Small intestine (tissue), 7 donors: ENCODE data around the gene KCTD2. TPM values are rescaled to one million over a fixed set of nuclear protein-coding genes. Genes with fewer than 3 reads are reported as not detected.

Experiments used
- DNase-seq, 2 donors: peaks; one replicate each; pipeline versions ENCODE4 v3.0.0 to v3.0.0-alpha.2; 2013
- FAIRE-seq: peaks from 2 replicates; lab custom pipeline; 2012; peaks lifted over from hg19 to GRCh38; lab: Jason Lieb, UNC
- H3K27ac ChIP-seq, 3 donors: one replicate each; pipeline ENCODE4 v1.5.1; 2013; ENCODE audit warnings: low read length in 2 of 3, mild to moderate bottlenecking in 2 of 3, control low read depth in 1 of 3, inconsistent platforms in 1 of 3, low read depth in 1 of 3, moderate library complexity in 1 of 3
- H3K27me3 ChIP-seq, 3 donors: one replicate each; pipeline ENCODE4 v1.6.1; 2013; ENCODE audit warnings: low read length in 3 of 3, inconsistent platforms in 1 of 3; ENCODE audit not compliant: control insufficient read depth in 3 of 3, insufficient read depth in 3 of 3
- H3K36me3 ChIP-seq, 3 donors: one replicate each; pipeline ENCODE4 v1.6.1; 2013; ENCODE audit warnings: low read length in 3 of 3, inconsistent platforms in 1 of 3, low read depth in 1 of 3, mild to moderate bottlenecking in 1 of 3, moderate library complexity in 1 of 3; ENCODE audit not compliant: control insufficient read depth in 3 of 3, insufficient read depth in 2 of 3
- H3K4me1 ChIP-seq, 3 donors: one replicate each; pipeline ENCODE4 v1.6.1; 2013; ENCODE audit warnings: low read length in 2 of 3, inconsistent platforms in 1 of 3, low read depth in 1 of 3, mild to moderate bottlenecking in 1 of 3, moderate library complexity in 1 of 3; ENCODE audit not compliant: control insufficient read depth in 3 of 3, insufficient read depth in 2 of 3
- H3K4me3 ChIP-seq, 3 donors: one replicate each; pipeline ENCODE4 v1.5.1; 2013; ENCODE audit warnings: low read length in 3 of 3, control low read depth in 1 of 3, inconsistent platforms in 1 of 3, low read depth in 1 of 3, mild to moderate bottlenecking in 1 of 3, moderate library complexity in 1 of 3
- H3K9me3 ChIP-seq, 2 donors: one replicate each; pipeline ENCODE4 v1.6.1; 2013; ENCODE audit warnings: low read depth in 1 of 2, low read length in 1 of 2; ENCODE audit not compliant: control insufficient read depth in 2 of 2, insufficient read depth in 1 of 2
- WGBS, 3 donors: extraction: QIAGEN DNeasy Blood & Tissue Kit; methylation state at CpG; one replicate each; pipeline ENCODE4 v1.1.7; 2013; 5-methylcytosine and 5-hydroxymethylcytosine counted together
- polyA plus RNA-seq, 4 donors: library from polyadenylated mRNA; stranded (reverse) in 3 of 4; unstranded in 1 of 4; fragments of 200-250 nt in 3 of 4; fragments of 120-200 nt in 1 of 4; gene quantifications; one replicate each; pipeline versions ENCODE4 v1.2.1 to v1.2.3, GENCODE V29; 2013
- donor health status: healthy with polysubstance abuse.
- donor health status: control.
- donor health status: control.
- donor health status: Bipolar disorder and iron deficiency.
- donor health status: healthy.

Gene KCTD2
- polyA plus RNA-seq, 4 donors, result 12.3 to 18.0 (median 13.7) TPM

GRCh38 chr17:75090871-75091854, 44.1 kb downstream of the KCTD2 start:
- no peak for FAIRE-seq
- WGBS, 3 donors, result 21 to 50% (median 43%) methylated on average over 19 of the region's 19 CpGs

DNA sequence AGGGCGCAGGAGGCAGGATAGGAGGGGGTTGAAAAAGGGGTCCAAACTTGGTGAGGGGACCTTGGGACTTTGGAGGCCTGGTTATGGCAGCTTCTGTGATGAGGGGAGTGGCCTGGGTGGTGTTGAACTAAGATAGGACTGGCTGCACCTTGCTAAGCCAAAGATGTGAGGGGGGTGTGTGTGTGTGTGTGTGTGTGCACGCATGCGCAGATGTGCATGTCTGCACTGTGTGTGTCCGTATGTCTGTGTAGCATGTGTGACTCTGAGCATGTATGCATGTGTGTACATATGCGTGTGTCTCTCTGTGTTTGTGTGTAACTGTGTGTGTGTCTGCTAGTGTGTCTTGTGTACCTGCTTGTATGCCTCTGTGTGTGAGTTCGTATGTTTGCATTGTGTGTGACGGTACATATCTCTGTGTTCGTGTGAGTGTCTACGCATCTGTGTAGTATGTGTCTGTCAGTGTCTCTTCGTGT, 44.9 kb downstream of the KCTD2 start:
- Histone ChIP-seq H3K9me3 (no peaks in the 10 kb centered on the region), H3K27me3 (no peaks in the 10 kb centered on the region), H3K36me3 (peaks cover 0 to 31% (median 3%) of the 10 kb centered on the region in 3 donors), H3K4me1 (peaks cover 0 to 79% (median 2%) of the 10 kb centered on the region in 3 donors), H3K27ac (peak overlapping the region; percentile 94 to 99 (median 99)), H3K4me3 (peak overlapping the region in 1 of 3 donors; percentile 37)
- DNase-seq (peak; percentile 88 to 90), FAIRE-seq (no peak)
- WGBS, 3 donors, result 24 to 62% (median 44%) methylated on average over 10 of the region's 10 CpGs

More at GRCh38 chr17:75090871-75091854, 44.1 kb downstream of the KCTD2 start:
- Histone ChIP-seq H3K9me3 (no peaks in the 10 kb centered on the region), H3K4me3 (peak overlapping the region in 1 of 3 donors; percentile 37), H3K36me3 (peaks cover 0 to 29% (median 3%) of the 10 kb centered on the region in 3 donors), H3K27me3 (no peaks in the 10 kb centered on the region), H3K27ac (peak overlapping the region; percentile 94 to 99 (median 99)), H3K4me1 (peaks cover 0 to 82% (median 2%) of the 10 kb centered on the region in 3 donors)
- peak; percentile 75 to 93 for DNase-seq

DNA sequence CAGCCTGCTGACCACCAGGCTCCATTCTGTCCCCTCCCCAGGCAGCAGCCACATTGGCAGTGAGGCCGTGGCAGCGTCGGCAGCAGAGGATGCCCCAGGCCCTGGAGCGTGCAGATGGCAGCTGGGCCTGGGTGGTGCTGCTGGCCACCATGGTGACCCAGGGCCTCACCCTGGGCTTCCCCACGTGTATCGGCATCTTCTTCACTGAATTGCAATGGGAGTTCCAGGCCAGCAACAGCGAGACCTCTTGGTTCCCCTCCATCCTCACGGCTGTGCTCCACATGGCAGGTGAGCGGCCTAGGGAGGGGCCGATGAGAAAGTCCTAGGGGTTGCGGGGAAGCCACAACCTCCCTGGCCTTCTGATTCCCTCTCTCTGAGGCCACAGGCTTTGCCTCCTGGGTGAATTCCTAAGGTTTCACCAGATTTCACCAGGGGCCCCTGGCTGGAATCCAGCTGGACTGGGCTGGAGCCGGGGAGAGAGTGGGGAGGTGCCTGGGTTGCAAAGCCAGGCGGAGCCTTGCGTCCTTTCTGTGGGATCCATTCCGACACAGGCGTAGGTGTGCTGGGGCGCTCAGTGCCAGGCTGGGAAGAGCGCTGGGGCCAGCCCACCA, 46.6 kb downstream of the KCTD2 start:
- Histone ChIP-seq H3K27ac (peak overlapping the region in 1 of 3 donors; percentile 99), H3K9me3 (no peaks in the 10 kb centered on the region), H3K4me3 (no peak overlapping the region), H3K27me3 (no peaks in the 10 kb centered on the region), H3K36me3 (peaks cover 0 to 49% (median 3%) of the 10 kb centered on the region in 3 donors), H3K4me1 (peaks cover 0 to 73% (median 2%) of the 10 kb centered on the region in 3 donors)
- 89 to 92% (median 90%) methylated on average over 18 of the region's 18 CpGs for WGBS, 3 donors
- DNase-seq (no peak), FAIRE-seq (no peak)

- WGBS, 3 donors, result 72 to 78% (median 74%) methylated on average over 14 to 16 of the region's 16 CpGs
- Histone ChIP-seq H3K36me3 (peaks cover 0 to 62% (median 11%) of the 10 kb centered on the region in 3 donors), H3K27me3 (no peaks in the 10 kb centered on the region), H3K9me3 (no peaks in the 10 kb centered on the region), H3K4me1 (peaks cover 0 to 62% (median 2%) of the 10 kb centered on the region in 3 donors), H3K27ac (peak overlapping the region in 2 of 3 donors; percentile 18 to 58), H3K4me3 (no peak overlapping the region)
- DNase-seq (peak in 1 of 2 donors; percentile 6), FAIRE-seq (no peak)
Measured at GRCh38 chr17:75094871-75095399, 47.9 kb downstream of the KCTD2 start.

DNA sequence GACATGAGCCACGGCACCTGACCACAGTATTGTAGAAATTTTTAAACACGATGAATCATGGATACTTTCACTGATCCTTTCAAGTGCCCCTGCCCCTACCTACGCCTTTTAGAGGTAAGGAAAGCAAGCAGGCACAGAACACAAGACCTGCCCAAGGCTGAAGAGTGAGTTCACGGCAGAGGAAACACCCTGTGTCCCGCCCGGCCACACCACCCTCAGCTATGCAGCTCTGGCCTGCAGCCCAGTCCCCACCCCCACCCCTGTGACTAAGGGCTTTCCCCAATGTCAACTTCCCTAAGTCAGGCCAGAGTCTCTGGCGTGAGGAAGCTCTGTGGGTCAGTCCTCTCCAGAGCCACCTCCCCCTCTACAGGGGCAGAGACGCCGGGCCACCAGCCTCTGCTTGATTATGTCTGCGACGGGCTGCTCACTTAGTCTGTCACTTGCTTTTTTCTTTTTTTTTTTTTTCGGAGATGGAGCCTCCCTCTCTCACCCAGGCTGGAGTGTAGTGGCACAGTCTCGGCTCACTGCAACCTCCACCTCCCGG, 49.1 kb downstream of the KCTD2 start:
- 6 to 36% (median 25%) methylated on average over 14 of the region's 14 CpGs for whole genome bisulfite sequencing, 3 donors
- FAIRE-seq, result no peak
- Histone ChIP-seq H3K9me3 (no peaks in the 10 kb centered on the region), H3K4me1 (peaks cover 0 to 49% (median 2%) of the 10 kb centered on the region in 3 donors), H3K27ac (peak overlapping the region; percentile 67 to 80 (median 78)), H3K27me3 (no peaks in the 10 kb centered on the region), H3K36me3 (peaks cover 4 to 70% (median 16%) of the 10 kb centered on the region in 3 donors), H3K4me3 (no peak overlapping the region)
- peak; percentile 96 to 98 for DNase-seq

- no peak overlapping the region for H3K4me3 ChIP-seq
- no peaks in the 10 kb centered on the region for H3K9me3 ChIP-seq
- H3K27me3 ChIP-seq, result no peaks in the 10 kb centered on the region
- DNase-seq (no peak), FAIRE-seq (no peak)
- H3K36me3 ChIP-seq, result peaks cover 4 to 82% (median 16%) of the 10 kb centered on the region in 3 donors
- 90 to 94% (median 92%) methylated on average over 7 of the region's 7 CpGs for WGBS, 3 donors
- H3K27ac ChIP-seq, result no peak overlapping the region
- H3K4me1 ChIP-seq, result peaks cover 0 to 32% (median 2%) of the 10 kb centered on the region in 3 donors
Measured at GRCh38 chr17:75097865-75098264, 50.8 kb downstream of the KCTD2 start.

GRCh38 chr17:75098861-75099260, 51.8 kb downstream of the KCTD2 start:
- WGBS, 3 donors, result 87 to 94% (median 88%) methylated on average over 7 of the region's 7 CpGs
- Histone ChIP-seq H3K4me1 (peaks cover 0 to 22% (median 0%) of the 10 kb centered on the region in 3 donors), H3K27me3 (no peaks in the 10 kb centered on the region), H3K36me3 (peaks cover 4 to 78% (median 19%) of the 10 kb centered on the region in 3 donors), H3K27ac (no peak overlapping the region), H3K9me3 (no peaks in the 10 kb centered on the region), H3K4me3 (no peak overlapping the region)
- no peak for DNase-seq
- FAIRE-seq, result no peak
